ENCODE measurements around the gene TCF7L1. TPM values are rescaled to one million over a fixed set of nuclear protein-coding genes. Genes with fewer than 3 reads are reported as not detected.

The TCF7L1 gene
- total RNA-seq, 2 donors from 2014 or later = 8.3 to 8.8 TPM

- no peak for TF ChIP-seq CTCF (IDR thresholded peaks at IDR 0.05)
- Histone ChIP-seq H3K36me3 (no peaks in the 10 kb centered on the region), H3K27me3 (replicated peaks; ENCODE audit: insufficient read depth) (no peaks in the 10 kb centered on the region), H3K9me3 (no peaks in the 10 kb centered on the region), H3K4me1 (ENCODE audit: control insufficient read depth in 1 of 2, low read depth in 2 of 2) (peaks cover 25 to 51% of the 10 kb centered on the region in 2 donors), H3K4me3 (no peak overlapping the region), H3K27ac (peak overlapping the region; percentile 67 to 79)
- DNase-seq (ENCODE audit: low spot score) = no peak
- no peak for ATAC-seq (ENCODE audit: insufficient number of reproducible peaks, low FRiP score, low read depth)
Measured at GRCh38 chr2:85264471-85264870, 131.3 kb downstream of the TCF7L1 start.

- ATAC-seq (ENCODE audit: insufficient number of reproducible peaks, low FRiP score, low read depth) (no peak), DNase-seq (ENCODE audit: low spot score) (no peak)
- H3K36me3 ChIP-seq = no peaks in the 10 kb centered on the region
- no peaks in the 10 kb centered on the region for H3K27me3 ChIP-seq (replicated peaks; ENCODE audit: insufficient read depth)
- peak overlapping the region; percentile 67 to 79 for H3K27ac ChIP-seq
- no peak overlapping the region for H3K4me3 ChIP-seq
- TF ChIP-seq CTCF (IDR thresholded peaks at IDR 0.05) = no peak
- H3K9me3 ChIP-seq = no peaks in the 10 kb centered on the region
- peaks cover 26 to 50% of the 10 kb centered on the region in 2 donors for H3K4me1 ChIP-seq (ENCODE audit: control insufficient read depth in 1 of 2, low read depth in 2 of 2)
Measured at GRCh38 chr2:85265304-85265703, 132.1 kb downstream of the TCF7L1 start.

GRCh38 chr2:85266146-85267041 lies 133.2 kb downstream of the TCF7L1 start:
- ATAC-seq (ENCODE audit: insufficient number of reproducible peaks, low FRiP score, low read depth) (no peak), DNase-seq (ENCODE audit: low spot score) (no peak)
- Histone ChIP-seq H3K27ac (peak overlapping the region in 1 of 2 donors; percentile 25), H3K9me3 (no peaks in the 10 kb centered on the region), H3K27me3 (replicated peaks; ENCODE audit: insufficient read depth) (no peaks in the 10 kb centered on the region), H3K4me1 (ENCODE audit: control insufficient read depth in 1 of 2, low read depth in 2 of 2) (peaks cover 26 to 49% of the 10 kb centered on the region in 2 donors), H3K36me3 (no peaks in the 10 kb centered on the region), H3K4me3 (no peak overlapping the region)
- TF ChIP-seq CTCF (IDR thresholded peaks at IDR 0.05) = peak; percentile 87

GRCh38 chr2:85269959-85270358 lies 136.8 kb downstream of the TCF7L1 start:
- Histone ChIP-seq H3K9me3 (no peaks in the 10 kb centered on the region), H3K27me3 (replicated peaks; ENCODE audit: insufficient read depth) (no peaks in the 10 kb centered on the region), H3K4me1 (ENCODE audit: control insufficient read depth in 1 of 2, low read depth in 2 of 2) (peaks cover 15 to 32% of the 10 kb centered on the region in 2 donors), H3K4me3 (no peak overlapping the region), H3K27ac (peak overlapping the region in 1 of 2 donors; percentile 56), H3K36me3 (no peaks in the 10 kb centered on the region)
- no peak for TF ChIP-seq CTCF (IDR thresholded peaks at IDR 0.05)
- DNase-seq (ENCODE audit: low spot score) (no peak), ATAC-seq (ENCODE audit: insufficient number of reproducible peaks, low FRiP score, low read depth) (no peak)

GRCh38 chr2:85272357-85272756 lies 139.2 kb downstream of the TCF7L1 start:
- H3K27me3 ChIP-seq (replicated peaks; ENCODE audit: insufficient read depth) = no peaks in the 10 kb centered on the region
- H3K36me3 ChIP-seq = no peaks in the 10 kb centered on the region
- peaks cover 14 to 29% of the 10 kb centered on the region in 2 donors for H3K4me1 ChIP-seq (ENCODE audit: control insufficient read depth in 1 of 2, low read depth in 2 of 2)
- H3K9me3 ChIP-seq = no peaks in the 10 kb centered on the region
- no peak overlapping the region for H3K27ac ChIP-seq
- H3K4me3 ChIP-seq = no peak overlapping the region
- ATAC-seq (ENCODE audit: insufficient number of reproducible peaks, low FRiP score, low read depth) = no peak
- DNase-seq (ENCODE audit: low spot score) = no peak
- TF ChIP-seq CTCF (IDR thresholded peaks at IDR 0.05) = no peak
